ENCODE data around the gene SEMA3G.

Gene SEMA3G

DNA sequence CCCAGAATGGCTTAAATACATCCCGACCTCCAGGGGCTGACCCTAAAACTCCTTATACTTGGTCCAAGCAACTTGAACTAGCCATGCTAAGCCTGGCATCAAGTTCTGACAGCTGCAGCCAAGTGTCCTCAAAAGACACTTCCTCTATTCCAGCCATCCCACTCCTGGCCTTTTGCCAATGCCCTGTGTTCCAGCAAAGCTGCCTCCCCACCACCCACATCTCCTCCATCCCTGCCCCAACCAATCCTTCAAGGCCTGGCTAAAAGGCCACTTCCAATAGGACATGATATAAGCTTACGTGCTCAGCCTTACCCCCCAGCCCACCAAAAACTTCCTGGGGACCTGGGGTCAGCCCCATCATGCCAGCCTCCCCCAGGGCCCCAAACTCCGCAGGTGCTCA is 40.9 kb downstream of the SEMA3G start:
- no peak overlapping the region for H3K4me3 Mint-ChIP-seq
- peaks cover 53% of the 10 kb centered on the region for H3K36me3 Mint-ChIP-seq (ENCODE audit: low read depth)
- H3K4me1 Mint-ChIP-seq (ENCODE audit: low read depth): peaks cover 16% of the 10 kb centered on the region
- no peaks in the 10 kb centered on the region for H3K27me3 Mint-ChIP-seq
- H3K27ac Mint-ChIP-seq: no peak overlapping the region
- H3K9me3 Mint-ChIP-seq: no peaks in the 10 kb centered on the region

- Mint-ChIP-seq H3K9me3 (no peaks in the 10 kb centered on the region), H3K4me3 (no peak overlapping the region), H3K27me3 (no peaks in the 10 kb centered on the region), H3K36me3 (ENCODE audit: low read depth) (peaks cover 49% of the 10 kb centered on the region), H3K27ac (no peak overlapping the region), H3K4me1 (ENCODE audit: low read depth) (peaks cover 10% of the 10 kb centered on the region)
These were observed 41.5 kb downstream of the SEMA3G start for GRCh38 chr3:52403271-52403841.

- Mint-ChIP-seq H3K4me3 (no peak overlapping the region), H3K36me3 (ENCODE audit: low read depth) (peaks cover 45% of the 10 kb centered on the region)
These were observed 42.1 kb downstream of the SEMA3G start for GRCh38 chr3:52402706-52403270.

DNA sequence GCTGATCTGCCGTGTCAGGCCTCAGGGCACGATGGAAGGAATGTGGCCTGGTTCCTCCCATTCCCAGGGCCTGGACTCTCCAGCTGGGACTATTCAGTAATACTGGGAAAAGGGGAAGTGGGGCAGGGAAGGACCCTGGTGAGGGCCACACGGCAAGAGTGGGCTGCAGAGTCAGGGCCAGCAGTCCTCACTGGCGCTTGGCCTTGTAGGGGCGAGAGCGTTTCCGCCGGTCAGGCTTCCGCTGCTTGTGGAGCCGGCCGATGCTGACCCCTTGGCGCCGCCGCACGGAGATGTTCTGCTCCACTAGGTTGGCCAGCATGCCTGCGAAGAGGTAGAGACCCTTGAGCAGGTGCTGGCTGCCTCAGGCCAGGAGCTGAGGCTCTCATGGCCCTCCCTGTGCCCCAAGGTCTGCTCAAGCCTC is 42.8 kb downstream of the SEMA3G start:
- Mint-ChIP-seq H3K27me3 (no peaks in the 10 kb centered on the region), H3K4me1 (ENCODE audit: low read depth) (no peaks in the 10 kb centered on the region), H3K9me3 (no peaks in the 10 kb centered on the region), H3K4me3 (no peak overlapping the region), H3K27ac (no peak overlapping the region), H3K36me3 (ENCODE audit: low read depth) (peaks cover 39% of the 10 kb centered on the region)

More at GRCh38 chr3:52402706-52403270, 42.1 kb downstream of the SEMA3G start:
- Mint-ChIP-seq H3K9me3 (no peaks in the 10 kb centered on the region), H3K27me3 (no peaks in the 10 kb centered on the region), H3K4me1 (ENCODE audit: low read depth) (peaks cover 4% of the 10 kb centered on the region), H3K27ac (no peak overlapping the region)

DNA sequence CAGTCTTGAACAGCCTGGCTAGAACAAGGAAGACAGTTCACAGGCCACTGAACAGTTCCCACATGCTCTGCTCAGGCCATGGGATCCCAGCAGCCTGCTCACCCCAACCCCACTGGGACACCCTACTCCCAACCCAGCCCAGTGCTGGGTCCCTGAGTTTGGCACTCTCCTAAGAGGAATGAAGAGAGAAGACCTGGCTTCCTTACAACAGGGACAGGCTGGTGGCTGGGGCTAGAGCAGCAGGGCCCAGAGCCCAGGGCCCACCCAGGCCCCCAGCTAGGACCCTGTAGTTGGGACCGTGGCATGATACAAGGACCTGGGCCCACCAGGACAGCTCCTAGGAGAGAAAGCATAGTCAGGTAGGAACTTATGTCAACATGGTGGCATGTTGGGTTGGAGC is 43.4 kb downstream of the SEMA3G start:
- Mint-ChIP-seq H3K9me3 (no peaks in the 10 kb centered on the region), H3K4me1 (ENCODE audit: low read depth) (no peaks in the 10 kb centered on the region), H3K4me3 (no peak overlapping the region), H3K36me3 (ENCODE audit: low read depth) (peaks cover 36% of the 10 kb centered on the region), H3K27ac (no peak overlapping the region), H3K27me3 (no peaks in the 10 kb centered on the region)

- H3K27ac Mint-ChIP-seq: no peak overlapping the region
- no peaks in the 10 kb centered on the region for H3K4me1 Mint-ChIP-seq (ENCODE audit: low read depth)
- H3K4me3 Mint-ChIP-seq: no peak overlapping the region
- peaks cover 33% of the 10 kb centered on the region for H3K36me3 Mint-ChIP-seq (ENCODE audit: low read depth)
- no peaks in the 10 kb centered on the region for H3K27me3 Mint-ChIP-seq
- H3K9me3 Mint-ChIP-seq: no peaks in the 10 kb centered on the region
These were observed 43.9 kb downstream of the SEMA3G start for GRCh38 chr3:52401021-52401420.

GRCh38 chr3:52400275-52400793 is 44.6 kb downstream of the SEMA3G start:
- Mint-ChIP-seq H3K36me3 (ENCODE audit: low read depth) (peaks cover 26% of the 10 kb centered on the region), H3K9me3 (no peaks in the 10 kb centered on the region), H3K4me1 (ENCODE audit: low read depth) (no peaks in the 10 kb centered on the region), H3K27ac (no peak overlapping the region), H3K27me3 (no peaks in the 10 kb centered on the region), H3K4me3 (no peak overlapping the region)

- Mint-ChIP-seq H3K9me3 (no peaks in the 10 kb centered on the region), H3K36me3 (ENCODE audit: low read depth) (peaks cover 20% of the 10 kb centered on the region), H3K27ac (no peak overlapping the region), H3K4me1 (ENCODE audit: low read depth) (no peaks in the 10 kb centered on the region), H3K27me3 (no peaks in the 10 kb centered on the region), H3K4me3 (no peak overlapping the region)
These were observed 45.3 kb downstream of the SEMA3G start for GRCh38 chr3:52399593-52399992.

DNA sequence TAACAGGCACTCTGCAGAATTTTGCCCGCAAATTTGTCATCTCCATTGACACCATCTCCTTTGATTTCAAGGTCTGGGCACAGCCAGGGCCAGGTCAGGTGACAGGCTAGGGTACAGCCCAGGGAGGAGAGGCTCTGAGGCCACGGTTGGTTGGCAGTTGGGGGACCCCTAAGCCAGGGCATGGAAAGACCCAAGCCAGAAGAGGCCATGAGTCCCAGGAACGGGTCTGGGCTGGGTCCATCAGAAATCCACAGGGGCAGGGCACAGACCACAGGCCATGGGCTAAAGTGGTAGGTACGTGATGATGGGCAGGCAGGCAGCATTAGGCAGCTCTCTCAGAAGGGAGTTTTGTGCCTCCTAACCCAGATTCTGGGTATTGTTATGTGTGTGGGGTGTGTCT is 45.8 kb downstream of the SEMA3G start:
- H3K9me3 Mint-ChIP-seq: no peaks in the 10 kb centered on the region
- no peak overlapping the region for H3K4me3 Mint-ChIP-seq
- no peaks in the 10 kb centered on the region for H3K4me1 Mint-ChIP-seq (ENCODE audit: low read depth)
- no peaks in the 10 kb centered on the region for H3K27me3 Mint-ChIP-seq
- no peak overlapping the region for H3K27ac Mint-ChIP-seq
- H3K36me3 Mint-ChIP-seq (ENCODE audit: low read depth): peaks cover 16% of the 10 kb centered on the region

DNA sequence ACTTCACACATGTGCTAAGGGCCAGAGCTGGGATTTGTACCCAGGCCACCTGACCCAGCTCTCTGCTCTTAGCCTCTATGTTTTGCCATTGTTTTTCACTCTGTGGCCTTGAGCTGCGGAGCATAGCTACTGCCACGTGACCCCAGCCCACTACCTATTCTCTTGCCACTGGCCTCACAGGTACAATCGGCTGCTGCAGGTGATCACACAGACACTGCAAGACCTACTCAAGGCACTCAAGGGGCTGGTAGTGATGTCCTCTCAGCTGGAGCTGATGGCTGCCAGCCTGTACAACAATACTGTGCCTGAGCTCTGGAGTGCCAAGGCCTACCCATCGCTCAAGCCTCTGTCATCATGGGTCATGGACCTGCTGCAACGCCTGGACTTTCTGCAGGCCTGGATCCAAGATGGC is 46.2 kb downstream of the SEMA3G start:
- Mint-ChIP-seq H3K9me3 (no peaks in the 10 kb centered on the region), H3K27ac (no peak overlapping the region), H3K27me3 (no peaks in the 10 kb centered on the region), H3K4me3 (no peak overlapping the region), H3K4me1 (ENCODE audit: low read depth) (no peaks in the 10 kb centered on the region), H3K36me3 (ENCODE audit: low read depth) (peaks cover 11% of the 10 kb centered on the region)

GRCh38 chr3:52397676-52398399 is 47.1 kb downstream of the SEMA3G start:
- no peaks in the 10 kb centered on the region for H3K4me1 Mint-ChIP-seq (ENCODE audit: low read depth)
- H3K27me3 Mint-ChIP-seq: no peaks in the 10 kb centered on the region
- peaks cover 11% of the 10 kb centered on the region for H3K36me3 Mint-ChIP-seq (ENCODE audit: low read depth)
- no peak overlapping the region for H3K4me3 Mint-ChIP-seq
- no peaks in the 10 kb centered on the region for H3K9me3 Mint-ChIP-seq
- H3K27ac Mint-ChIP-seq: no peak overlapping the region

DNA sequence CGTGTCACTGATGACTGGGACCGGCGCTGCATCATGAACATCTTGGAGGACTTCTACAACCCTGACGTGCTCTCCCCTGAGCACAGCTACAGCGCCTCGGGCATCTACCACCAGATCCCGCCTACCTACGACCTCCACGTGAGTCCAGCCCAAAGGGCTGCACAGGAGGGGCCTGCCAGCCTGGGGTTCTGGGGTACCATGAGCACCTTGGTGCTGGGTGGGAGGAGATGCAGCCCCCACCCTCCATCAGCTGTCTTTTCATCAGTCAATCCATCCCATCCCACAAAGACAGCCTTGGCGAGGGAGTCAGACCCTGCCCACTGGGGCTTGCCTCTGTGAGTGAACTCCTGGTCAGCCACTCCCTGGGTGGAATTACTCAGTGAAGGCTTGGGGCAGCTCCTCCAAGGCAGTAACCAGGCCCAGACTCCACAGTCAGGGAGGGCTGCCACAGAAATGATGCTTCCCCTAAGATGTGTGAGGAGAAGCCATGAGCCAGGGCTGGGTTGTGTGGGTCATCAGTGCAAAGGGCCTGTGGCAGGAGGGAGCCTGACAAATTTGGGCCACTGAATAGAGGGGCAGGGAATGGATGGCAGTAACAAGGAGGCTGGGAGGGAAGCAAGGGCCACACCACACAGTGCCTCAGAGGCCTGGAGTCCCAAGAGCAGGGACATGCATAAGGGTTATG is 47.9 kb downstream of the SEMA3G start:
- Mint-ChIP-seq H3K4me1 (ENCODE audit: low read depth) (no peaks in the 10 kb centered on the region), H3K27ac (no peak overlapping the region), H3K4me3 (no peak overlapping the region), H3K9me3 (no peaks in the 10 kb centered on the region), H3K36me3 (ENCODE audit: low read depth) (peaks cover 8% of the 10 kb centered on the region), H3K27me3 (no peaks in the 10 kb centered on the region)

- Mint-ChIP-seq H3K36me3 (ENCODE audit: low read depth) (peaks cover 13% of the 10 kb centered on the region), H3K4me3 (no peak overlapping the region)
These were observed 48.6 kb downstream of the SEMA3G start for GRCh38 chr3:52396011-52396906.

GRCh38 chr3:52395503-52395865 is 49.4 kb downstream of the SEMA3G start:
- H3K36me3 Mint-ChIP-seq (ENCODE audit: low read depth): peaks cover 13% of the 10 kb centered on the region
- no peaks in the 10 kb centered on the region for H3K4me1 Mint-ChIP-seq (ENCODE audit: low read depth)
- no peaks in the 10 kb centered on the region for H3K9me3 Mint-ChIP-seq
- H3K27ac Mint-ChIP-seq: no peak overlapping the region
- no peak overlapping the region for H3K4me3 Mint-ChIP-seq
- no peaks in the 10 kb centered on the region for H3K27me3 Mint-ChIP-seq

More at GRCh38 chr3:52396011-52396906, 48.6 kb downstream of the SEMA3G start:
- no peaks in the 10 kb centered on the region for H3K27me3 Mint-ChIP-seq
- H3K27ac Mint-ChIP-seq: no peak overlapping the region
- H3K9me3 Mint-ChIP-seq: no peaks in the 10 kb centered on the region
- no peaks in the 10 kb centered on the region for H3K4me1 Mint-ChIP-seq (ENCODE audit: low read depth)
